ENCODE results near the gene TAGAP.

- TF ChIP-seq CTCF (conservative IDR thresholded peaks at IDR 0.05; ENCODE audit: low read length), result no peak
- no peak for TF ChIP-seq EZH2phosphoT487 (IDR thresholded peaks at IDR 0.05; ENCODE audit: borderline replicate concordance, low read depth, low read length)
These were observed 49.0 kb upstream of the TAGAP start for GRCh38 chr6:159093609-159094443.
